22Rv1 (cell line): ENCODE data around the gene MAP7D3.

Source experiments
- CTCF ChIP-seq: fragments of 450-650 bp; IDR thresholded peaks from 2 replicates; pipeline ENCODE4 v1.5.1; 2017; ENCODE audit warnings: mild to moderate bottlenecking
- ZFX ChIP-seq: fragments of 450-650 bp; IDR thresholded peaks from 2 replicates; pipeline ENCODE4 v1.6.1; 2017; ENCODE audit warnings: antibody characterized with exemption, borderline replicate concordance

GRCh38 chrX:136204571-136204970 lies 46.6 kb downstream of the MAP7D3 start:
- TF ChIP-seq CTCF, result no peak
- no peak for TF ChIP-seq ZFX
